ENCODE data around the gene C5.

Gene C5

GRCh38 chr9:120936011-120936763, 113.9 kb downstream of the C5 start:
- Histone ChIP-seq H3K27ac (peak overlapping the region; percentile 49), H3K36me3 (no peaks in the 10 kb centered on the region), H3K27me3 (no peaks in the 10 kb centered on the region), H3K4me3 (ENCODE audit: low read depth in 1 of 2, low read length in 1 of 2) (no peak overlapping the region), H3K4me1 (ENCODE audit: control insufficient read depth in 1 of 2, insufficient read depth in 1 of 2, low read depth in 1 of 2, low read length in 1 of 2) (peaks cover 35 to 37% of the 10 kb centered on the region in 2 experiments), H3K9me3 (no peaks in the 10 kb centered on the region)
- TF ChIP-seq CTCF (IDR thresholded peaks at IDR 0.05), result peak; percentile 78

GRCh38 chr9:120935383-120935857, 114.7 kb downstream of the C5 start:
- no peak for TF ChIP-seq CTCF (IDR thresholded peaks at IDR 0.05)
- Histone ChIP-seq H3K9me3 (no peaks in the 10 kb centered on the region), H3K36me3 (no peaks in the 10 kb centered on the region), H3K4me1 (ENCODE audit: control insufficient read depth in 1 of 2, insufficient read depth in 1 of 2, low read depth in 1 of 2, low read length in 1 of 2) (peaks cover 36 to 39% of the 10 kb centered on the region in 2 experiments), H3K27ac (peak overlapping the region; percentile 49), H3K27me3 (no peaks in the 10 kb centered on the region), H3K4me3 (ENCODE audit: low read depth in 1 of 2, low read length in 1 of 2) (no peak overlapping the region)

- Histone ChIP-seq H3K27me3 (no peaks in the 10 kb centered on the region), H3K27ac (peak overlapping the region; percentile 49), H3K36me3 (no peaks in the 10 kb centered on the region), H3K9me3 (no peaks in the 10 kb centered on the region), H3K4me1 (ENCODE audit: control insufficient read depth in 1 of 2, insufficient read depth in 1 of 2, low read depth in 1 of 2, low read length in 1 of 2) (peaks cover 40 to 43% of the 10 kb centered on the region in 2 experiments), H3K4me3 (ENCODE audit: low read depth in 1 of 2, low read length in 1 of 2) (no peak overlapping the region)
- TF ChIP-seq CTCF (IDR thresholded peaks at IDR 0.05), result no peak
Measured at GRCh38 chr9:120934281-120934680, 115.8 kb downstream of the C5 start.

GRCh38 chr9:120933310-120934055, 116.6 kb downstream of the C5 start:
- H3K27me3 ChIP-seq, result no peaks in the 10 kb centered on the region
- H3K36me3 ChIP-seq, result no peaks in the 10 kb centered on the region
- H3K9me3 ChIP-seq, result no peaks in the 10 kb centered on the region
- no peak overlapping the region for H3K4me3 ChIP-seq (ENCODE audit: low read depth in 1 of 2, low read length in 1 of 2)
- TF ChIP-seq CTCF (IDR thresholded peaks at IDR 0.05), result no peak
- no peak overlapping the region for H3K27ac ChIP-seq
- H3K4me1 ChIP-seq (ENCODE audit: control insufficient read depth in 1 of 2, insufficient read depth in 1 of 2, low read depth in 1 of 2, low read length in 1 of 2), result peaks cover 46 to 48% of the 10 kb centered on the region in 2 experiments

GRCh38 chr9:120932086-120932823, 117.8 kb downstream of the C5 start:
- Histone ChIP-seq H3K27me3 (no peaks in the 10 kb centered on the region), H3K9me3 (no peaks in the 10 kb centered on the region), H3K4me3 (ENCODE audit: low read depth in 1 of 2, low read length in 1 of 2) (no peak overlapping the region), H3K27ac (no peak overlapping the region), H3K4me1 (ENCODE audit: control insufficient read depth in 1 of 2, insufficient read depth in 1 of 2, low read depth in 1 of 2, low read length in 1 of 2) (peaks cover 58 to 60% of the 10 kb centered on the region in 2 experiments), H3K36me3 (no peaks in the 10 kb centered on the region)
- no peak for TF ChIP-seq CTCF (IDR thresholded peaks at IDR 0.05)

Data from neutrophil (primary cell).